Measurements from ENCODE around the gene TBC1D9.

Gene TBC1D9

DNA sequence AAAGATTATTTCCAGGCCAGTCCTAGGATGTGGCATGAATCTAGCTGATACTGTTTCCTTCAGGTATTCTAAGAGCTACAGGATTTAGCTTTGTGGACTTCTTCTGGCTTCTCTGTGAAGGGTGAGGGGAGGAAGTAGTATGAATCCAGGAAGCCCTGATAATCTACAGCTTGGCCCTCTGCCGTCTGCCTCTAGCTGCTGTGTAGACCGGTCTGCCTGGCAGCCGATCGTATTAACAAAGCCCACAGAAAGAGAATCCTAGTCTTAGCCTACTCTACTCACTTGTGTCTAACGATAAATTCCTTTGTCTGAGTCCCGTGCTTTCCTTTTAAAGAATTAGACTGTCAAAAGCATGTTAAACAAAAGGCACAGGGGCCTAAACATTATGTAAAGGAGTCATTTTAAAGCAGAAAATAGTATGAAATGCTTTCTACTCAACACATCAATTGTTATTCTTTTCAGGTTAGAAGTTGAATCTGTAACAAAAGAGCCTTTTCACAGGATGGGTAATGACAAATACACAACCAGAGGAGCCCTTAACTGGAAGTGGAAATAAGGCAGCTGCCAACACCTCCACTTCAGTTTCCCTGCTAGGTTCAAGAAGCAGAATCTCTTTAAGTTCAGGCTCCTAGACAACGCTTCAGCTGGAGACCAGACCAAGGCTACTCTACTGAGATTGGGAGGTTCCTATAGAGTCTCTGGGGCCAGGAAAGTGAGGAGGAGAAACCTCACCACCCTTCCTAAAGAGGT is 138.5 kb downstream of the TBC1D9 start:
- no peak for DNase-seq (ENCODE audit: low spot score)

DNA sequence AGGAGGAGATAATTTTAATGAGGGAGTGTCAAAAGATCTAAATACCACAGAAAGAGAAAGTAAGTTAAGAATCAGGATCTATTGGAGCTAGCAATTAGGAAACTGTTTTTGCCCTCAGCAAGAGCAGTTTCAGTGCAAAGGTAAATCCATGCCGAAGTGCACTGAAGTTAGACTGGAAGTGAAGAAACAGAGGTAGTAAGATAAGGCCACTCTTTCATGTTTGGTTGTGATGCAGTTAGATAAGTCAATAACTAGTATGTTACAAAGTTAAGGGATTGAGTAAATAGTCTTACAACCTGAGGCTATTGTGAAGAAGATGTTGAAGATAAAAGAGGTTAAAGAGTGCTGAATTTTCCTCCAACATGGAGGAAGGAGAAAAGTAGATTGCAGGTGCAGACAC is 140.7 kb downstream of the TBC1D9 start:
- DNase-seq (ENCODE audit: low spot score): no peak

DNA sequence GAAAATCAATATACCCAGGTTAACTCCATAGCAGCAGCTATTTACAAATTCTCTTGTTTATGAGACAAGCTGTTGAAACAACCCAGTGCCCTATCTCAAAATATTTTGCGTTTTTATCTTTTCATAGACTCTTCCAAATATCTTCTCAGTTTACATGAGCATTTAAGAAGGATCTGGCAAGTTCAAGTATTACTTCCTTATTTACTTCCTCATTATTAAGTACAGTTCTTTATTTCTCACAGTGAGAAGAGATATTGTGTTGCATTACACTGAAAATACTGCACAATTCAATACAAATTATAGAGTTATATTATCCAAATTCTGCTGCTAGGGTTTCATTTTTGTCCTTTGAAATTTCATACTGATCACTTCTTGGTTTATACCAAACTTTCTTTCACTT is 143.8 kb downstream of the TBC1D9 start:
- DNase-seq (ENCODE audit: low spot score): no peak

DNA sequence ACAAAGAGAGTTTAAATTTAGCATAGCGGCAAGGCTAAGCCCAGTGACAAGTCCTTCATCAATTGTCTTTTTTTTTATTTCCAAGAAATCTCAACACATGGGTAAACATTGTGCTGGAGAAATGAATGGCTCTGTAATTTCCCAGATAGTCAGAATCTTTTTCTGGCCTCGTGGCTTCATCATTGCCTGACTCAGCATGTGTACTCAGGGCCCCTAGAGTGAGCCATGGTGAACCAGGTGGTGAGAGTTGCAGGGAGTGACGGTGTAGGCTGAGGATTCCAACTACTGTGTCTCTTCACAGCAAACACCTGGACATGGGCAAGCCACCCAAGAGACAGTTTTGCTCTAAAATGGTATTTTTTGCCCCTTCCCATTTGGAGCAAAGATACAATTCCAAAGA is 144.3 kb downstream of the TBC1D9 start:
- DNase-seq (ENCODE audit: low spot score): no peak

DNA sequence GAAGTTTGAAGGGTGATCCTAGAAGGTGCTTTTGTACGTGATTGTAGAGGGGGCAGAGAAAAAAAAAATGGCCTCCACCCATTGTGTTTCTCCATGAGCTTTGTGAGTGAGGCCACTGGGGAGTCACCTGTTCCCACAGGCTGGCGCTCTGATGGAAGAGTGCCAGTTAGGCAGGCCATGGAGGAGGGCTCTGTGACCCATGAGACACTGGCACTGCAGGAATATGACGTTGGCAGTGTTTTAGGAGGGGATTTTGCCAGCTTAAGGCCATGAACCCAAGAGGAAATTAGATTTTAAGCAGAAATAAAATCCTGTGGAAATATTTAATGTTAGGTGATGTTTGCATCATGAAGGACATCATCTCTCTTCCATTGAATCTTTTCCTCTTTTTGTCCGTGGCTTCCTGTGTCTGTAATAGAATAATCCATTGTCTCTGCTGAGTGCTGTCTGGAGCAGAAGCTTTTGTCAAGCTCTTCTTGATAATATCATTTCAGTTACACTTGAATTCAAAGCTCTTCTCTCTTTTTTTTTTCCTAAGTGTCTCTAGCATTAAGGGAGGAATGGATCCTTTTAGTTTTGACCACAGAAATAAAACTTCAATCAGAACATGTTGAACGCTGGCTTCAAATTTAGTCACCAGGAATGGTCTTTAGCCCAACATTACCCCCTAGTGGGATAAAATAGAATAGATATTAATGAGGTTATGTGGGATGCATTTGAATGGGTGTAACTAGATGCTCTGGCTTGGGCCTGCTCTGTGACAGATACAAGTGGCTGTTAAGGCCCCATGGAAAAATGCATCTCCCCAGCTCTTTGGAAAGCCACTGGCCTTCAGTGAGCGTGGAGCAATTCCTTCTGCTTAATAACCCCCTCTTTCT is 146.4 kb downstream of the TBC1D9 start:
- peak; percentile 74 for DNase-seq (ENCODE audit: low spot score)

DNA sequence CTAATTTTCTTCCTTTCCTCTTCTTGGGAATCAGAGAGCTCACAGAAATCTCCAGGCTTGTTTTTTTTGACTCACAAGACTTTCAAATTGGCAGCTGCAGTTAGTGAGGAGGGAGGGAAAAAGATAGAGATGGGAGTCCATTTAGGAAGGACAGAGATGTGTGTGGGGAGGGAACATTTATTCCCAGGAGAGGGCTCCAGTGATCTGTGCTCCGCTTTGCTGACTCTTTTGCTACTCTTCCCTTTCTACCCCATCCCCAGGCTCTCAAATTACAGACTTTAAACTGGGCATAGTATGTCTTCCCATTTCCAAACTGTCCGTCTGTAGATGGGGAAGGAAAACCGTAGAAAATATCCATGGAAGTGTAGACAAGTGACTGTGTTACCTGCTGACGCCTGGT is 148.3 kb downstream of the TBC1D9 start:
- DNase-seq (ENCODE audit: low spot score): no peak

DNA sequence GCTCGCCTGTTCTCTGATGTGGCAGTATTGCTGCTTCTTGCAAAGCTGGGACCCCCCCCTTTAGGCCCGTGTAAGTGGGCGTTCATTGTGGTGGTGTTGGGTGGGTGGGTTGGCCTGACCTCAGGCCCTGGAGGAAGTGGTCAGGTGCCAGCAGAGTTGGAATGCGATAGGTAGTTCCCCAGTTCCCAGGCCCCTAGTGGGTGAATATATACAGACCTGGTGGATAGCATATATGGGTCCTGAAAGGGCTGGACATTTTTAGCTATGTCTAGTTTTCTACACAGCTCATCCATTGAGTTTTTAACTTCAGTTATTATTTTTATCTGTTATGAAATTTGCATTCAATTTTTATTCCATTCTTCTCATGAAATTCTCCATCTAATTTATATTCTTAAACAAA is 151.6 kb downstream of the TBC1D9 start:
- DNase-seq (ENCODE audit: low spot score): no peak

DNA sequence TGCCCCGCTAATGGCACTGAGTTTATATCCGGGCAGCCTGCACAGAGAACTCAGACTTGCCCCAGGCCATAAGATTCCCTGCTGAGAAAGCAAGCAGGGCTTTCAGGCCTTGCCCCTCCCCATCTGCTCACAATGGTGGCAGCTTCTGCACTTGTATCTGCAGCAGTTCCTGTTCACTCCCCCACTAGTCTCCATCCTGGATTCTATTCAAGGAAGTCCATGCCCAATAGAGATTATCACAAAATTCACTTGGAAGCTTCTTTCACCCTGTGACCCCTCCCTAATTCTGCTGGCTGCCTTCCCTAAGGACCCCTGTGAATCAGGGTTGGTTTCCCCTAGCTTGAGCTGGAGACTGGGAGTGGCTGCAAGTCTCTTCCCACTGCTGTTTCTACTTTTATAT is 152.9 kb downstream of the TBC1D9 start:
- no peak for DNase-seq (ENCODE audit: low spot score)

DNA sequence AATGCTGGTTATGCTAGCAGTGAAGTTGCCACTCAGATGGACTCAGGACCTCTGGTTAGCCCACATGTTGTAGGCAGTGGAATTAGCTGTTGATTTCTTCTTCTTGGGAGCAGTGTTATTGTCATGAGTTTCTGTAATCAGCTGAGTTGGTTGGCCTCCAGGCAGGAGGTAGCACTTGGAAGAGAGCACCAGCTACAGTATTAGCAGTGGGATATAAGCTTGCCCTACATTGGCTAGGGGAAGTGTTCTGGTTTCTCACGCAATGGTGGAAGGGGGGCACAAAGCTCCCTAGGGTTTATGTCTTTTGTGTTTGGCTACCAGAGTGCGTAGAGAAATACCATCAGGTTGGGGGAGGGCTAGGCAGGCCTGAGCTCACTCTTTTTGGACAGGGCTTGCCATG is 153.5 kb downstream of the TBC1D9 start:
- no peak for DNase-seq (ENCODE audit: low spot score)

DNA sequence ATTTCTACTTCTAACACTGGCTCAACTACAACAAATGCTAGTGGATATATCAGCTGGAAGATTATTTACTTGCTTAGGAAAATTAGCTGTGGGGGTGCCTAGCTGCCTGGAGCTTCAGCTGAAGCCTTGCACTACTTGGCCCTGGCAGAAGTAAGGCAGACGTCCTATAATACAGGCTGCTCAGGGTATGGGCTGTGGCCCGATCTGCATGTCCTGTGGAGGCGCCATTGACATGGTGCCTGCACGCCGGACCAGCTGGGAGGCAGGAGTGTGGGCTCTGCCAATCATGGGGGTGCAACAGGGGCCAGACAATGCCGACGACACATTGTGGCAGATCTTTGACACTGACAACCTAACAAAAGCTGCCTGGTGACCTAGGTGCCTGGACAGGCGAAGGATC is 155.8 kb downstream of the TBC1D9 start:
- DNase-seq (ENCODE audit: low spot score): no peak

DNA sequence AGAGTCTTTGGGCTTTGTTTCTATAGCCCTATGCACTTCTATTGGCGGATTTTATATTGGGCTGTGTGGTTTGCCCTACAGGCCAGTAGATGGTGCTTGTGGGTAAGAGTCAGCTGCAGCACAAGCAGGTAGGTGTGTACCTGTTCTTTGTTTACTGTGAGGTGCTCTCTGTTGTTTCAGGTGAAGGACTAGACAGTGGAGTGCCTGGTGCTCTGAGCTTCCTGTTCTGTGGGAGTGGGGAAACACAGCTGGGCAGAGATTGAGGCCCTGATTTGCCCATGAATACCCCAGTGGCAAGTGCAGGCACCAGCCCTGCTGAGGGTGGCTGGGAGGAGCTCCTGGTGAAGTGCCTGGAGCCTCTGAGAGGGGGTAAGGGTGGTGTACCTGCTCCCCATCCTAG is 161.1 kb downstream of the TBC1D9 start:
- DNase-seq (ENCODE audit: low spot score): no peak

DNA sequence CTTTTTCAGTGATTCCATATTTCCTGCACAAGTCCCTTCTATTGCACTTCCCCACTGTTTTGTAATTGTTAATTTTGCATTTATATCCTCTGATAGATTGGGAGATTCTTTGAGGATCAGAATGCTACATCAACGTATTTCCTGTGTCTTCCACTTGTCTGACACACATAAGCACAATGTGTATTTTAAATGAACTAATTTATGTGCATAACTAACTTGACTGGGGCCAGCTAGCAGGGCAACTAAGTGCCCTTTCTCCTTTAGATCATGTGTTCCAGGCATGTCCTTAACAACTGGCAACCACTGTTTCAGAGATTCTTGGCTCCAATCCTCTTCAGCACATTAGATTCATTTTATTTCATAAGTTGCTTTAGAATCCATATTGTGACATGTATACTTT is 171.7 kb downstream of the TBC1D9 start:
- no peak for DNase-seq (ENCODE audit: low spot score)

DNA sequence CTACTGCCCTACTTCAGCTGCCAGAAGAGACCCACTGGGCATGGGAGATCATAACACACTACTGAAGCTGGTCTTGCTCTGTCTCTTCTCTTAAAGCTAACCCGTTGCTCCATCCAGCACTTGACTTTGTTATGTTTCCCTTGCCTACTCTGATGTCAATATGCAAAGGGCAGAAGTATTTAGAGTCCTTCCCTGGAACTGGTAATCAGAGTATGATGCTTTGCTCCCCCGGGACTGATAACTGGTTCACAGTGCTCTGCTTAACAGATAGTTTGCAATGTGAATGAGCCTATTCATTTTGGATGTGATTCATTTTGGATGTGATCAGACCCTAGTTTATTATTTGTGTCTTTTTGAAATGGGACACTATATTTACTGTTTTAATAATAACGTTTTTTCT is 175.1 kb downstream of the TBC1D9 start:
- no peak for DNase-seq (ENCODE audit: low spot score)

DNA sequence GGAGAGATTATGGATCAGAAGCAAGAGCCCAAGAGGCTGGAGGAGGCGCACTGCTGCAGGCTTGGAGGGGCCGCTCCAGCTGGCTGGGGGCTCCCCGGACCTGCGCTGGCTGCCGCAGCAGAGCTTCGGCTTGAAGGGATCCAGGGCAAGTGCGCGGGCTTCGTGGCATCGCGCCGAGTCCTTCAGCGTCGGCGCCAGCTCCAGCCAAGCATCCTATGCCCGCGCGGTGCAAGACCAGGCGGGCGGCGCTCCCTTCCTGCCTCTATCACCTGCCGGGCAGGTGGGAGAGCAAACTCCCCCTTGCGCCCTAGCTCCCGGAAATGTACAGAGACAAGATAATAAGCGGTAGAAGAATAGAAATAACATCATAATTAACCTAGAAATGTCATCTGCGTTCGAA is 176.9 kb downstream of the TBC1D9 start:
- no peak for DNase-seq (ENCODE audit: low spot score)

DNA sequence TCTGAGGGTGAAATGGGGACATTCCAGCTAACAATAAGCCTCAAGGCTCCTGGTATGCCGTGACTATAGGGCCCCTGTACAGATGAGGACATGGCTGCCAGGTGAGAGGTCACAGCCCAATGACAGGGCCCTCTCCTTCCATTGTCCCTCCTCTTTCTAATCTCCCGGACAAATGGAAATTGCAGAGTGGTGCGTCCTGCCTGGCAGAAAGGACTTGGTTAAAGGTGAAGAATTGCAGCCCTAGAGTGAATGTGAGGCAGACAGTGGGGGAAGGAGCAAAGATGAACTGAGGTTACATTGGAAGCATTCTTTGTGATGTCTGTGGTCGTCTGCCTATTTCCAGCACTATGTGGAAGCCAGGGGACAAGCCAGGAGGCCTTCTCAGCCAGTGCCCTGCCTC is 180.7 kb downstream of the TBC1D9 start:
- no peak for DNase-seq (ENCODE audit: low spot score)

DNA sequence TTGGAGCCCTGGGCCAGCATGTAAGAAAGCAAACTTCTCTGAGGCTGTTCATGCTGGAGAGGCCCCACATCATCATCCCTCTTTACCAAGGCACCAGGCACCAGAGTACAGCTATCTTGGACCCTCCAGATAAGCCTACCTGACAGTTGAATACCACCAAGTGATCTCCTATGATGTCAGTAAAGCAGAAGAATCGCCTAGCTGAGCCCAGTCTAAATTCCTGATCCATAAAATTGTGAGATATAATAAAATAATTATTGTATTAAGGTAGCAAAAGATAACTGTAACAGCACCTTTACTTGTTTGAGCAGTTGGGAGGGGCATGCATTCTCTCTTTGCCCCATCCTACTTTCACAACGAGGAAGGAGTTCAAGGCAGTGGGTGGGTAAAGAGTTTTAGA is 184.6 kb downstream of the TBC1D9 start:
- no peak for DNase-seq (ENCODE audit: low spot score)
